ENCODE results near the gene THAP7.
A peak's percentile ranks its signal among the peaks of the same experiment; 100 is the strongest.
"Not testable (repeated sequence)": the region's sequence is repeated elsewhere in the genome, so short reads cannot be mapped to it uniquely, and the experiment has no call there.

Gene THAP7, protein sequence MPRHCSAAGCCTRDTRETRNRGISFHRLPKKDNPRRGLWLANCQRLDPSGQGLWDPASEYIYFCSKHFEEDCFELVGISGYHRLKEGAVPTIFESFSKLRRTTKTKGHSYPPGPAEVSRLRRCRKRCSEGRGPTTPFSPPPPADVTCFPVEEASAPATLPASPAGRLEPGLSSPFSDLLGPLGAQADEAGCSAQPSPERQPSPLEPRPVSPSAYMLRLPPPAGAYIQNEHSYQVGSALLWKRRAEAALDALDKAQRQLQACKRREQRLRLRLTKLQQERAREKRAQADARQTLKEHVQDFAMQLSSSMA

DNA sequence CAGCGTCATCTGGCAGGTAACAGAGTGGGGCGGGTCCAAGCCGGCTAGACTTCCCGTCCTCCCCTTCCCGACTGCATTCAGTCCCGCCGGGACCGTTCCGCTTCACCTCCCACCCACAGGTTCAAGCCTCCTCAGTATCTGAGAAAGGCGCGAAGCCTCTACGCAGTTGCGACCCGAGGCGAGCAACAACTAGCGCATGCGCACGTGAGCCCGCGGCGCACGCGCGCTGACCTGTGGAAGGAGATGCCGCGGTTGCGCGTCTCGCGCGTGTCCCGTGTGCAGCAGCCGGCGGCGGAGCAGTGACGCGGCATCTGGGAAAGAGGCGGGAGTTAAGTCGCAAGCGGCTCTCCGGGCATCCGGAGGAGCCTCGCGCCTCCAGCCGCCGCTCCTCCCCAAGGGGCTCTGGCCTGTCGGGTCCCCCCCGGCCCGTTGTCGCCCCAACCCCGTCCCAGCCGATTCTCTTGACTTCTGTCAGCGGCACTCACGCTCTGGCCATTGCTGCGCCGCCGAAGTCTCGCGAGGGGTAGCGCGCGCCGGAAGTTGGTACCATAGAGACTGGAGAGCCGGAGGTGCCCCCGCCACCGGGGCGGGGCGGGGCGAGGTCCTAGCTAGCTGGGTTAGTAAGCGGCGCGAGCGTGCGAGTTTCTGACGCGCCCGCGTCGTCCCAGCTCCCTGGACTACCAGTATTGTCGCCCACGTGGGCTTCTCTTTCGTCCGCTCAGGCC is at the start of gene THAP7:
TSS of gene THAP7 (minus strand) at position 518 of the 725 bp plus-strand sequence. CDS start at position 311, 207 bp downstream.
- DNase-seq (ENCODE audit: low spot score), result peak; percentile 96

- DNase-seq (ENCODE audit: low spot score), result no peak
These were observed 49.4 kb upstream of the THAP7 start for GRCh38 chr22:21051145-21051830.

GRCh38 chr22:21048965-21049364 is 47.0 kb upstream of the THAP7 start:
- not testable (repeated sequence) for DNase-seq (ENCODE audit: low spot score)

GRCh38 chr22:21048448-21048847 is 46.5 kb upstream of the THAP7 start:
- not testable (repeated sequence) for DNase-seq (ENCODE audit: low spot score)

GRCh38 chr22:21047730-21048129 is 45.8 kb upstream of the THAP7 start:
- DNase-seq (ENCODE audit: low spot score), result no peak

DNA sequence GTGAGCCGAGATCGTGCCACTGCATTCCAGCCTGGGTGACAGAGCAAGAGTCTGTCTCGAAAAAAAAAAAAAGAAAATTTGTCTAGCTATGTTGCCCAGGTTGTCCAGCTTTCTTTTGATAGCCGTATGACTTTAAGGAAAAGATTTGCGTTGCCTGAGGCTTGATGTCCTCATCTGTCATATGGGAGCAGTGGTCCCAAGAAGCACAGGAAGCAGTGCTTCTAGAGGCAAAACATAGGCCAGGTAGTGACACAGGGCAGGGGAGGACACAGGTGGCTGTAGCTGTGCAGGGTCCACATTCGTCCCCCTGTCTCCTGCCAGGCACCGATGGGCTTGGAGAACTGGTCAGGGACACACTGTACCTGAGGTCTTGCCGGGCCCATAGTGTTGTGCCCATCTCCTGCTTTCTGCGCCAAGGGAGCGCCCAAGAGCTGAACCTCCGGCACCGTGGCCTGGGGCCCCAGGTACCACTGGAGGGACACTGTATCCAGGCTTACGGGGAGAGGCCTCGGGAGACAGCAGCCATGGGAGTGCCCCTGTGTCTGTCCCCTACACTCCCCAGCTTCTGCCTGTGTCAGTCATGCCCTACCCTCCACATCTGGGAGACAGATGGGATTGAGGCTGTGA is 45.2 kb upstream of the THAP7 start:
- DNase-seq (ENCODE audit: low spot score), result no peak

- DNase-seq (ENCODE audit: low spot score), result peak; percentile 89
These were observed 43.8 kb upstream of the THAP7 start, which contains the start of gene LRRC74B for GRCh38 chr22:21045585-21046294. Gene LRRC74B, plus strand, starts transcription at chr22:21045946. Its CDS starts 41 bp downstream, at chr22:21045987.

DNA sequence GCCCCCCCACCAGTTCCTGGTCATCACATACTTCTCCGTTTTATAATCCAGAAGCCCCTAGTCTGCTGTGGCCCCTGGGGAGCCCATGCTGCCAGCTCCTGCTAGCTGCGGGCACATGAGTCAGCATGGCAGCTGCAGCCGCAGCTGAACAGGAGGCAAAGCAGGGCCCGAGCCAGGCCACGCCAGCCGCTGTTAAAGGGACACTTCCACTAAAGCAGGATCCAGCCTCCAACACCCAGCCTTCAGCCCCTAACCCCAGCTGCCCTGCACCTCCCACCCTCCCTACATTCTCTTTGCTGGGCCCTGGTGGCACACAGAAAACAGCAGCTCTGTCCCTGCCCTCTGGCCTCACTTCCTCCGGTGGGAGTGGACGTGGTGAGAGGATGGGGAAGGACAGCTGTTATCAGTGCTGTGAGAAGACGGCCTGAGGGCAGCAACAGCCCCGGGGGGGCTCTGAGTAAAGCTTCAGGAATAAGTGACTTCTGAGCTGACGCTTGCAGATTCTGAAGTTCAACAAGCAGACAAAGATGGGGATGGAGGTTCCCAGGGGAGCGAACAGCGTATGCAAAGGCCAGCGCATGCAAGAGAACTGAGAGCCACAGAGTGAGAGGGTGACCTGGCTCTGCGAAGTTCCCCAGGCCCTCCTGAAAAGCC is 43.1 kb upstream of the THAP7 start:
- peak; percentile 13 for DNase-seq (ENCODE audit: low spot score)

GRCh38 chr22:21043860-21044535 is 42.1 kb upstream of the THAP7 start:
- no peak for DNase-seq (ENCODE audit: low spot score)

DNA sequence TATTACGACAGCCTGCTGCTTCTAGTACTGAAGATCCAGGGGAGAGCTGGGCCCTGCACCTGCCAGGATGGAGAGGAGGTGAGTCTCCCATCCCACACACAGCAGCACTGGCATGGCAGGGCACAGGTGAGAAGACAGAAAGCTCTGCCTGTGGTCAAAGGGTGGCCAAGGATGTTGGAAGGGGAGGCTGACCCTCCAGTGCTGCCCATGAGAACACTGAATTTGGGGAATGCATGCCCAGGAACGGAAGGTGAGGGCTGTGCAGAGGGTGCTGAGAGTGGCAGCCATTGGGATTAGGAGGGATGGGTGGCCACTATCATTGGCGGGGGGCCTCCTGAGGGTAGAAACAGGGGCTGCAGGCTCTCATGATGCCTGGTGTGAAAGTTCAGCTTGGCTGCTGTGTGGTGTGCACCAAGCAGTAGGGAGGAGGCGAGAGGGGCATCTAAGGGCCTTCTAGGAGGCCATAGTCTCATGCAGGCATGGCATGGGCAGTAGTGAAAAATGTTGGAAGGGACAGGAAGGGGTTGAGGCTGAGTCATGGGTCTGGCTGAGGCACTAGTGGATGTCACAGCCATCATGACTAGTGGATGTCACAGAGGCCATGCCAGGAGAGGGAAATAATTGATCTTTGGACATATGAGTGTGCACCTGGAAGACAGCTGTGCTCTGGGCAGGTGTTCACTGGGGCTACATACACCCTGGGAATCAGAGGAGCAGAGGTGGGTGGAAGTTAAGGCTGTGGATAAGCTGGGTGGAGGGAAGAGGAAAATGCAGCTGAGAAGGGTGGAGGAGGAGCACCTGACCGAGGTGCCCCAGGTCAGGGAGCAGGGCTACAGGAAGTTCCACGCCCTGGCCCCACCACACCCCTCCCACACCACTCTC is 41.3 kb upstream of the THAP7 start:
- peak; percentile 57 for DNase-seq (ENCODE audit: low spot score)

- DNase-seq (ENCODE audit: low spot score), result peak; percentile 64
These were observed 40.0 kb upstream of the THAP7 start for GRCh38 chr22:21041937-21042336.

DNA sequence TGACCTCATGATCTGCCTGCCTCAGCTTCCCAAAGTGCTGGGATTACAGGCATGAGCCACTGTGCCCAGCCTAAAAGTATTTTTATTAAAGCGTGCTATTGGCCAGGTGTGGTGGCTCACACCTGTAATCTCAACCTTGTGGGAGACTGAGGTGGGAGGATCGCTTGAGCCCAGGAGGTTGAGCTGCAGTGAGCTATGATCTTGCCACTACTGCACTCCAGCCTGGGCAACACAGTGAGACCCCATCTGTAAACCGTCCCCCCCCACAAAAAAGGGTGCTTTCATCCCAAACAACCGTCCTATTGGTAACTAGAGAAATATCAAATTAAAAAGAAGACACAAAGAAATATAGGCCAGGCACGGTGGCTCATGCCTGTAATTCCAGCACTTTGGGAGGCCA is 37.2 kb upstream of the THAP7 start:
- DNase-seq (ENCODE audit: low spot score), result not testable (repeated sequence)

GRCh38 chr22:21038405-21038804 is 36.5 kb upstream of the THAP7 start:
- DNase-seq (ENCODE audit: low spot score), result no peak

GRCh38 chr22:21034989-21035388 is 33.1 kb upstream of the THAP7 start:
- DNase-seq (ENCODE audit: low spot score), result no peak

DNA sequence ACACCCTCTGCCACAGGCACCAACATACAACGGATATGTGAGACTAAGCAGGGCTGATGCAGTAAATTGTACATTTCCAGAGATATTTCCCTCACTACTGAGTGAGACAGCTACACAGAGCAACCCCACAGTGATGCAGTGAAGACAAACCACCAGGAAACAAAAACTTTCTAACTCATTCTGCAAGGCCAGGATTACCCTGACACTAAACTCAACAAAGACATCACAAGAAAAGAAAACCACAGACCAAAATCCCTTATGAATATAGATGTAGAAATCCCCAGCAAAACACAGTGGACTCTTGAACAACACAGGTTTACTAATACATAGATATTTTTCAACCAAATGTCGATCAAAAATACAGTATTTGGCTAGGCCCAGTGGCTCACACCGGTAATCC is 32.0 kb upstream of the THAP7 start:
- no peak for DNase-seq (ENCODE audit: low spot score)

- no peak for DNase-seq (ENCODE audit: low spot score)
These were observed 31.2 kb upstream of the THAP7 start for GRCh38 chr22:21032868-21033688.

- DNase-seq (ENCODE audit: low spot score), result no peak
These were observed 30.3 kb upstream of the THAP7 start, which contains the start of gene SLC7A4 for GRCh38 chr22:21032037-21032867. Gene SLC7A4, minus strand, starts transcription at chr22:21032561. Its CDS starts 749 bp downstream, at chr22:21031812.
